Loucy (cell line): ENCODE data around the gene EFL1.
"Not testable (repeated sequence)": the region's sequence is repeated elsewhere in the genome, so short reads cannot be mapped to it uniquely, and the experiment has no call there.

Source experiments
- H2AFZ ChIP-seq: fragments of 200-600 bp; sonication (generic); 2 replicates; pipeline ENCODE4 v1.6.0; 2016; ENCODE audit warnings: antibody characterized with exemption, mild to moderate bottlenecking, low read length, moderate library complexity
- H3F3A ChIP-seq: fragments of 200-600 bp; 2 replicates; pipeline ENCODE4 v1.6.0; 2016; ENCODE audit warnings: antibody characterized with exemption, low read depth, mild to moderate bottlenecking
- H3K27me3 ChIP-seq: fragments of 200-600 bp; sonication (generic); 2 replicates; pipeline ENCODE4 v1.6.1; 2014; ENCODE audit warnings: low read length, mild to moderate bottlenecking; ENCODE audit not compliant: insufficient read depth, poor library complexity, severe bottlenecking
- H3K36me3 ChIP-seq: fragments of 200-600 bp; sonication (generic); 2 replicates; pipeline ENCODE4 v1.6.1; 2016; ENCODE audit warnings: low read length; ENCODE audit not compliant: insufficient read depth
- H3K4me1 ChIP-seq: fragments of 200-600 bp; sonication (generic); 2 replicates; pipeline ENCODE4 v1.5.1; 2014; ENCODE audit warnings: low read length, mild to moderate bottlenecking; ENCODE audit not compliant: insufficient read depth, poor library complexity, severe bottlenecking
- H3K4me2 ChIP-seq: fragments of 200-600 bp; sonication (generic); 2 replicates; pipeline ENCODE4 v1.6.0; 2014; ENCODE audit warnings: antibody characterized with exemption, low read length, low read depth, mild to moderate bottlenecking; ENCODE audit not compliant: poor library complexity, severe bottlenecking
- H3K4me3 ChIP-seq: fragments of 200-600 bp; sonication (generic); 2 replicates; pipeline ENCODE4 v1.5.1; 2014; ENCODE audit warnings: low read length, mild to moderate bottlenecking, mixed read lengths; ENCODE audit not compliant: poor library complexity, severe bottlenecking
- H3K79me2 ChIP-seq: fragments of 200-600 bp; sonication (generic); 2 replicates; pipeline ENCODE4 v1.6.1; 2014; ENCODE audit warnings: low read length; ENCODE audit not compliant: insufficient read depth
- H3K9ac ChIP-seq: fragments of 200-600 bp; sonication (generic); 2 replicates; pipeline ENCODE4 v1.6.0; 2014; ENCODE audit warnings: mild to moderate bottlenecking, low read depth, low read length, moderate library complexity; ENCODE audit not compliant: poor library complexity, severe bottlenecking
- H3K9me2 ChIP-seq: fragments of 200-600 bp; sonication (generic); replicated peaks from 2 replicates; pipeline ENCODE4 v1.6.1; 2016; ENCODE audit warnings: low read depth, low read length, mixed read lengths
- H3K9me3 ChIP-seq: fragments of 200-600 bp; sonication (generic); 2 replicates; pipeline ENCODE4 v1.6.1; 2014; ENCODE audit warnings: mild to moderate bottlenecking, antibody characterized with exemption, low read length, low read depth; ENCODE audit not compliant: insufficient read depth
- H4K20me1 ChIP-seq: fragments of 200-600 bp; sonication (generic); 2 replicates; pipeline ENCODE4 v1.6.0; 2014; ENCODE audit warnings: antibody characterized with exemption, low read length, mild to moderate bottlenecking; ENCODE audit not compliant: insufficient read depth, poor library complexity, severe bottlenecking
- EZH2phosphoT487 ChIP-seq: fragments of 200-600 bp; IDR thresholded peaks from 2 replicates; pipeline ENCODE4 v1.6.1; 2018; ENCODE audit warnings: antibody characterized with exemption, mild to moderate bottlenecking, moderate library complexity, borderline replicate concordance
- TF ChIP-seq, protein P1 (sequence below): fragments of 200-600 bp; sonication (generic); conservative IDR thresholded peaks from 2 replicates; pipeline ENCODE4 v1.5.1; 2014; ENCODE audit warnings: mild to moderate bottlenecking, antibody characterized with exemption, low read length

Gene EFL1

DNA sequence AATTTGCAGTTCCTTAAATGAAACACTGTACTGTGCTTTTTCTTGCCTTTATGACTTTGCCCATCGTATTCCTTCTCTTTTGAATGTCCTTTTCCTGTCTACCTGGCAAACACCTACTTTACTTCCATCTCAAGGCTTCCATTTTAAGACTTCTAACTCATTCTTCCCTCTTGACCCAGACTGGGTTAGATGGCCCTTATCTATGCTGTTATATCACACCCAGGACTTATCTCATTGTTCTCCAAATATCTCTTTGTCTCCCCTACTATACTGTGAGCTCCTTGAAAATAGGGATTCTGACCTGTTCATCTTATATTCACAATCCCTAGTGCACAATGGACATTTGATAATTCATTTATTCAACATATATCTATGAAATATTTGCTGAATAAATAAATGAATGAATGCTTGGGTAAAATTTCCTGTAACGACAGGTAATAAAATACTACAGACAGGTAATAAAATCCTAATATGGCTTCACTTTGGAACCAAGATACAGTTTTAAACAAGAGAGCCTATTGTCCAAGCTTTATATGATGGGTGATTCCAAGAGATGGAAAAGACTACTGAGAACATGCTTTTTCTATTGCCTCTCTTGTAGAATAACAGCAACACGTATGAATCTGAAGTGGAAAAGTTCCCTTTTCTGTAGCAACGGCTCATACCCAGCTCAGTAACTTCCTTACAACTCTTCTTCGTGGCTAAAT lies 22.7 kb downstream of the EFL1 start:
- TF ChIP-seq, protein P1, sequence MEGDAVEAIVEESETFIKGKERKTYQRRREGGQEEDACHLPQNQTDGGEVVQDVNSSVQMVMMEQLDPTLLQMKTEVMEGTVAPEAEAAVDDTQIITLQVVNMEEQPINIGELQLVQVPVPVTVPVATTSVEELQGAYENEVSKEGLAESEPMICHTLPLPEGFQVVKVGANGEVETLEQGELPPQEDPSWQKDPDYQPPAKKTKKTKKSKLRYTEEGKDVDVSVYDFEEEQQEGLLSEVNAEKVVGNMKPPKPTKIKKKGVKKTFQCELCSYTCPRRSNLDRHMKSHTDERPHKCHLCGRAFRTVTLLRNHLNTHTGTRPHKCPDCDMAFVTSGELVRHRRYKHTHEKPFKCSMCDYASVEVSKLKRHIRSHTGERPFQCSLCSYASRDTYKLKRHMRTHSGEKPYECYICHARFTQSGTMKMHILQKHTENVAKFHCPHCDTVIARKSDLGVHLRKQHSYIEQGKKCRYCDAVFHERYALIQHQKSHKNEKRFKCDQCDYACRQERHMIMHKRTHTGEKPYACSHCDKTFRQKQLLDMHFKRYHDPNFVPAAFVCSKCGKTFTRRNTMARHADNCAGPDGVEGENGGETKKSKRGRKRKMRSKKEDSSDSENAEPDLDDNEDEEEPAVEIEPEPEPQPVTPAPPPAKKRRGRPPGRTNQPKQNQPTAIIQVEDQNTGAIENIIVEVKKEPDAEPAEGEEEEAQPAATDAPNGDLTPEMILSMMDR = no peak
- no peaks in the 10 kb centered on the region for H3K9me3 ChIP-seq

DNA sequence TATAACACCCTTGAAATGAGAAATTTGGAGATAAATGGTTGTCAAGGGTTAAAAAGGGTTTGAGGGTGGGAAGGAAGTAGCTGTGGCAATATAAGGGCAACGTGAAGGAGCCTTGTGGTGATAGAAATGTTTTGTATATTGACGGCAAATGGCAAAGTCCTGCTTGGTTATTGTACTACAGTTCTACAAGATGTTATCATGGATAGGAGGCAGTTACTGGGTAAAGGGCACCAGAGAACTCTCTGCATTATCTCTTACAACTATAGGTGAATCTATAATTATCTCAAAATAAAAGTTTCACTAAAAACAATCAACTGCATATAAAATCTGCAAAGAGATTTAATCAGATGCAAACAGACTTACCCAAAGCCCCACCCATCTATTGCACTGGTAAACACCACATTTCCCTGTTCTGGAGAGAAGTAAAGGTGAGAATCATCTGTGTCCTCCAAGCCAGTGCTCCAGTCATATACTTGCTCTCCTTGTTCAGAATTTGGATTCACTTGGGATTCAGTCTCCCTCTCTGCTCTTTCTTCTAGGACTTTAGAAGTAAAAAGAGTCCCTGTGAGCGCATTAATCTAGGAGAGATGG lies 24.5 kb downstream of the EFL1 start:
- not testable (repeated sequence) for H3K79me2 ChIP-seq, H3K9ac ChIP-seq, H3K9me2 ChIP-seq, H4K20me1 ChIP-seq, H3K27me3 ChIP-seq, H3K9me3 ChIP-seq, H3F3A ChIP-seq, H3K4me1 ChIP-seq, H3K4me2 ChIP-seq, H2AFZ ChIP-seq, H3K4me3 ChIP-seq
- H3K36me3 ChIP-seq = peaks cover 17% of the 10 kb centered on the region; the same call in 1 of the 2 replicates

More for the DNA sequence above, 22.7 kb downstream of the EFL1 start:
- Histone ChIP-seq H3K9ac (no peak overlapping the region), H3K79me2 (no peaks in the 10 kb centered on the region), H3F3A (no peaks in the 10 kb centered on the region), H3K36me3 (peaks cover 17% of the 10 kb centered on the region; the same call in 1 of the 2 replicates), H3K4me3 (no peak overlapping the region), H3K4me2 (no peak overlapping the region), H3K27me3 (no peaks in the 10 kb centered on the region), H3K9me2 (no peaks in the 10 kb centered on the region), H3K4me1 (peaks cover 3% of the 10 kb centered on the region), H2AFZ (no peak overlapping the region), H4K20me1 (no peaks in the 10 kb centered on the region)

DNA sequence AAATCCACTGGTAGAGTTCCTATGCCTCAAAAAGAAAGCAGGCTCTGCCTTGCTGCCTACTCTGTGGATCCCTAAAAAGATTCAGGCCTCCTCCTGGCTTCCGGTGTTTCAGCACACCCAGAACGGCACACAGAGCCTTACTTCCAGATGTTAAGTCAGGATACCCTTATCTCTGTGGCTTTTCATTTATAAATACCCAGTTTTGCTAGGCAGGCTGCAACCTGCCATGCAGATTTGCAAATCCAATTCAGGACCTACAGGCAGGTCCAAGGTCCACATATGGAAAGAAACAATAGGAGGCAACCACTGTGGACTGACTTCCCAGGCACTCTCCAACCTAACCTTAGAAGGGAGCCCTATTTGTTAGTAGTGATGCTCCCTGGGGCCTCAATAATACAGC lies 30.7 kb downstream of the EFL1 start:
- Histone ChIP-seq H3K9me3 (no peaks in the 10 kb centered on the region), H3K36me3 (peaks cover 35% of the 10 kb centered on the region), H3K9me2 (no peaks in the 10 kb centered on the region), H3K4me3 (no peak overlapping the region), H3K79me2 (no peaks in the 10 kb centered on the region), H2AFZ (no peak overlapping the region), H3K4me1 (peaks cover 17% of the 10 kb centered on the region), H3K4me2 (peak overlapping the region; percentile 35), H4K20me1 (no peaks in the 10 kb centered on the region), H3K9ac (no peak overlapping the region), H3K27me3 (no peaks in the 10 kb centered on the region), H3F3A (no peaks in the 10 kb centered on the region; the same call in 1 of the 2 replicates)
- TF ChIP-seq, protein P1 = no peak
- no peak for TF ChIP-seq EZH2phosphoT487

DNA sequence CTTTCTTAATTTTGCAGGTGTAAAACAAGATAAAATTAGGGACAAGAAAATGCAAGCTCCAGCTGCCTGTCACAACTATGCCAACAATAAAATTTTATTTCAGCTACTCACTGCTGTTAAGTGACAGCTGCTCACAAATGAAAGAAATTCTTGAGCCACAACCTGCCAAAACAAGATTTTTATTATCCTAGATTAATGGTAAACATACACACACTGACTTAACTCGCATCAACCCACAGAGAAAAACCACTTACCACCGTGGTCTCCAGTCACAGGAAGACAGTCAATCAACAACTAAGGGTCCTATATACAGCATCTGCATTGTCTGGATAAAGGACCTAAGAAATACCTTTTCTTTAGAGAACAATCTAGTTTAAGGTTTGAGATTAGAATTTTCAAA lies 31.3 kb downstream of the EFL1 start:
- Histone ChIP-seq H2AFZ (no peak overlapping the region), H3K9ac (no peak overlapping the region), H3K4me3 (no peak overlapping the region), H3F3A (no peaks in the 10 kb centered on the region; the same call in 1 of the 2 replicates), H3K27me3 (no peaks in the 10 kb centered on the region), H3K79me2 (no peaks in the 10 kb centered on the region), H3K9me3 (no peaks in the 10 kb centered on the region), H3K4me1 (peaks cover 17% of the 10 kb centered on the region), H3K36me3 (peaks cover 36% of the 10 kb centered on the region), H3K9me2 (no peaks in the 10 kb centered on the region), H3K4me2 (peak overlapping the region; percentile 35), H4K20me1 (no peaks in the 10 kb centered on the region)
- TF ChIP-seq, protein P1 = no peak
- TF ChIP-seq EZH2phosphoT487 = no peak
